Muscle of arm (tissue), 12 donors: Measurements from ENCODE around the gene ERBB4. TPM values are rescaled to one million over a fixed set of nuclear protein-coding genes. Genes with fewer than 3 reads are reported as not detected.

Experiments used
- DNase-seq: peaks from one replicate; pipeline ENCODE4 v3.0.0-alpha.2; 2013
- polyA plus RNA-seq, 12 donors: library from polyadenylated mRNA; unstranded; fragments of 120-200 nt; gene quantifications; one replicate each; pipeline ENCODE4 v1.2.1, GENCODE V29; 2013; ENCODE audit not compliant: insufficient read length in 12 of 12

ERBB4 gene
- polyA plus RNA-seq, 12 donors, result 3.1 to 16.0 (median 10.8) TPM; not detected in 1

DNA sequence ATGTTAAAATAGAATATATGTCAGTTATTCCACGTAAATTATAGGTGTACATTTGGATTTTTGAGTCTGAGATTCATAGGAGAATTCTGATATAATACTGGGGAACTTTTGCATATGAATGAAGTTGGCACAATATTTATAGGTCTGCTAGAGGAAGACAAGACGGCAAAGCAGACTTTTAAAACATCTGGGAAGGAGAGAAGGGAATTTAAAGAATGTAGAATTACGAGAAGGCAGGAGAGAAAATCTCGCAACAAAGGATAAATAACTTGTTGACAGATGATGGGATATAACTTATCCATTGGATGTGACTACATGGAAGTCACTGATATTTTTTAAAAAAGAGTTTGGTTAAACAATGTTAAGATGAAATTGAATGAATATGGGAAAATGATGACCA, 615.6 kb downstream of the ERBB4 start:
- no peak for DNase-seq

DNA sequence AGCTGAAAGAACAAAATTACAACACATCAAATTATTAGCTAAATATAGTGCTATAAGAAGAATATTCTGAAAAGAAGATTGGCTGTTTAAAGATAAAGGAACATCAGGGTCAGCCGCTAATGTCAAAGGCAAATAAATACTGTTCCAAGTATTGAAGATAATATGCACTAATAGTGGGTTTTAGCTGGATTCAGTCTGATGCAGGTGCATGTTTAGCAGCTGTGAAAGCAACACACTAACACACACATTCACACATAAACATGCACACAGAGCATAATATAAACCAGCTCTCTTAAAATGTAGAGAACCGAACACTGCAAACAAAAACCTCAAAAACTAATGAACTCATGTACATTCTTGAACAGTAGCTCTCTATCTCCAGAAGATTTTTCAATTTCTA, 634.6 kb downstream of the ERBB4 start:
- DNase-seq, result no peak

DNA sequence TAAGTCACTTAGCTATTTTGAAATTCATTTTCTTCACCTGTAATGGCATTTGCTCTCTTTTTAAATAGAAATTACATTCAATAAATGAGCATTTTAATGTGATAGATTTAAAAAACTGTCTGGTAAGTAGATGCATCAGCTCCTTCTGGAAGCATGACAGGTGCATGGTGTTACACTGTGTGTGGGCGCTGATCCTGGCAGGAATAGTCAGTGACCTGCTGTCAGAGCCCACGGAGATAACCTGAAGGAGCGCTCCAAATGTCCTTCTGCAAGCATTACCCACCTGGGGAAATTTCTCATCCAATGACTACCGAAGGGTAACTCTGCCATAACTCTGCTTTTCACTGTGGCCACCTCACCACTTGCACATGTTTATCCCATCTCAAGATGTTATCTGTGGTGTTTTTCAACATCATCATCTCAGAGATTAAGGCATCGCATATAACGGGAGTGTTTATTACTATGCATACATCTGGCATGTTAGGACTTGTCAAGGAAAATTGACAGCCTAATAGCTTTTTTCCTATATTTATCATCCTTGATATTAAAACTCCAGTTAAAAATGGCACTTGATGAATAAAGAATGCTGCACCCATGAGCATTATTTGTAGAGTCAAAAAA, 637.3 kb downstream of the ERBB4 start:
- DNase-seq, result no peak

DNA sequence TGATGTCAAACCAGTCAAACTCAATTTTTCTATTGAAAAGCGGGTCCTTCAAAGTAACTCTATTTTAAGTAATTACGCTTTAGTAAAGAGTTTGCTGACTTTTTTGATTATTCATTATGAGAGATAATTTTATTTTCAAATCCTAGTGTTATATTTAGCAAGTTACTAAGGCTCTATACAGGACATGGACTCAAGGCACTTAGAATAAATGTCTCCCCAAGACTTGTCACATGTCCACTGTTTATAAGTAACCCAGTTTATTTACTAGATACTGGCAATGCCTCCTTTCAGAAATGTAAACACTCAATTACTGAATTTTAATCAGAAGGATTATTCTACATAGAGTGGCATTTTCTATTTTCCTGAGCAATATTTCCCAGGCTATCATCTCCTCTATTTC, 638.1 kb downstream of the ERBB4 start:
- no peak for DNase-seq

DNA sequence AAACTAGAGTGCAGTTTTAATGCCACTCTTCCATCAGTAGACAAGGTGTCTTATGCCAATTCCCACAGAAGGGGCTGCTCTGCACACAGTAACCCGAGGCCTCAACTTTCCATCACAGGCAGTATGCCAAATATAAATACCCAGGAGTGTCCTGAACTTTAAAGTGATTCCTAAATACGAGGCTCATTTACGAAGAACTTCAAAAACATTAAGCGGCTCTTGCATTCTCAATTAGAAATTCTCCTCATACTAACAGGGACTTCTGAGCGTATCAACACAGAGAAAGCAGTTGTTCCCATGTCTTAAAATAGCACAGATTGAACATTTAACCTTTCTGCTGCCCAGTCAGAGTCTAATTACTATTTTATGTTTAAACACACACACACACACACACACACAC, 638.6 kb downstream of the ERBB4 start:
- peak; percentile 11 for DNase-seq

DNA sequence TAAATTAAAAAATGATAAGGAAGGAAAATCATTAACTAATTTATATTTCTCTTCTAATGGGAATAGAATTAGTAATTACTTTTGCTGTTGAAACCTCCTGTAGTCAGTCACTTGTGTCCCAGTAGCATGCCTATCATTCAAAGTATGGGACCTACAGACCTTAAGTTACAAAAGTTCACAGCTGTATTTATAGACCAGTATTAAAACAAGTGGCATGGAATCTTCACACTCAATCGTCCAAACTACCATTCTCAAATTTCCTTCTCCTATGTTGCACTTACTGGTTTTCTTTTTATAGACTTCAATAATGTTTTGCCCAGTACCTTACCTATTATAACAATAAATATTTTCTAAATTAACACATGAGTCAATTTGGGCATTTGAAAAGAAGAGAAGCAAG, 639.9 kb downstream of the ERBB4 start:
- DNase-seq, result no peak

DNA sequence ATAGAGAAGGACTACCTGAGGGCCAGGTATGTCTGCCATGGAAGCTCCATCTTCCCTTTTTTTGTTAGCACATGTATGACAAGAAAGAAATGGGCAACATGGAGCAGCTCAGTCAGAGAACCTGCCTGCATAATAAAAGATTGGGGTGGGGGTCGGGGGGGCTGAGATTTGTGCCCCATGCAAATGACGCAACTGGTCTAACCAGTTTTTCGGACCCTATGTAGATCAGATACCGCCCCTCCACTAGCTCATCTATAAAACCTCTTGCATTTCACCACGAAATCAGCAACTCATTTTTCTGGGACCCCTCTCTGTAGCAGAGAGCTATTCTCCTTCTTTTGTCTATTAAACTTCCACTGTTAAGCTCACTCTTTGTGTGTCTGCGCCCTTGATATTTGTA, 657.2 kb downstream of the ERBB4 start:
- DNase-seq, result no peak

DNA sequence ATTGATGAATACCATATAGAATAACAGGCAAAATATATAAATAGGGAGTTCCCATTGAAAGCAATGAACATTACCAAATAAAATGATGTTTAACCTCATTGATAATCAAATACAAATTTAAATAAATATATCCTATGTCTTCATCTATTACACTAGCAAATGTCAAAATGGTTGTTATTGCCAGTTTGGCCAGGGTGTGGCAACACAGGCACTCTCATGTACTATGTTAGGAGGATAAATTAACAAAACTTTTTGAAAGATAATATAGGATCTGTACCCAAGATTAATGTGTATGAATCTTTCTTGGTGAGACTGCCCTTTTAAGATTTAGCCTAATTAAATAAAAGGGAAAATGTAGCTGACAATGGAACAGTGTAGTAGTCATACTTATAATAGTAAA, 659.3 kb downstream of the ERBB4 start:
- no peak for DNase-seq

DNA sequence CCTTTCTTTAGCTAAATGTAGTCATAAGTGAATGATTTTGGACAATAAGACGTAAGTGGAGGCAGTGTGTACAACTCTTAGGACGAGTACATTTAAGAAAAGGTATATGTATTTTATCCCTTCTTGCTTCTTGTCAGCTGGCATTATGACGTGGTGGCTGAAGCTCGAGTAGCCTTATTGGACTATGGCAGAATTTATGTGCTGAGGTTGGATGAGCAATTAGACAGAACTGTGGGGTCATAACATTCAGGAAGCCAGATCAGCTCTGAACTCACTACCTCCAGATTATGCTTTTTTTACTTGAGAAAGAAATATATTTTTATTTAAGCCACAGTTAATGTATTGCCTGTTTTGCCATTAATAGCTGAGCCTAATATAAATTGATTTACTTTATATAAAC, 661.5 kb downstream of the ERBB4 start:
- DNase-seq, result no peak

DNA sequence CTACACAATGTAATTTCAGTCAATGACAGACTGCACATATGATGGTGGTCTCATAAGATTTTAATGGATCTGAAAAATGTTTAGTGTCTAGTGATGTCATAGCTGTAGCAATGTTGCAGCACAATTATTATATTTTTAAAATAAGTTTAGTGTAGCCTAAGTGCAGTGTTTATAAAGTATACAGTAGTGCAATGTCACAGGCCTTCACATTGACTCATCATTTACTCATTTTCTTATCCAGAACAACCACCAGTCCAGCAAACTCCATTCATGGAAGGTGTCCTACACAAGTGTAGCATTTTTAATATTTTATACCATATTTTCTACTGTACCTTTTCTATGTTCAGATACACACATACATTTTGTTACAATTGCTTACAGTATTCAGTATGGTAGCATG, 663.1 kb downstream of the ERBB4 start:
- DNase-seq, result no peak

DNA sequence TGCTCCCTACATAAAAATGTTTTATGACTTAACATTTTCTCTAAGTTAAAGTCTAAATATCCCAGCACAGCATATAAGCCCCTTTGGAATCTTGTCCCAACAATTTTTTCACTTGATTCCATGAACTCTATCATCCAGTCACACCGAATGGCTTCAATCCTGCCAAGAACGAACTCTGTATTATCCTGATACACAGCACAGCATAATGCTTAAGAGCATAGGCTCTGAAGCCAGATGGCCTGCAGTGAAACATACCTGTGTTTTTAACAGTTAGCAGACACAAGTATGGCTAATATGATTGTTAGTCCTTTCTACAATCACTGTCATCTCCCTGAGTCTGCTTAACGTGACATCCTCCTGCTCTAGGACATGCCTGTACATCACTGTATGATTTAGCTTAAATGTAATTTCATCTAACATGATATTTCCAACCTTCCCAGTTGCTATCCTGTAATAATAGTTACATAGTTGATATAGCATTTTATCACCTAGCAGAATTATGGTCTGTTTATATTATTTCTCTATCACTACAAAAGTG, 669.5 kb downstream of the ERBB4 start:
- no peak for DNase-seq

DNA sequence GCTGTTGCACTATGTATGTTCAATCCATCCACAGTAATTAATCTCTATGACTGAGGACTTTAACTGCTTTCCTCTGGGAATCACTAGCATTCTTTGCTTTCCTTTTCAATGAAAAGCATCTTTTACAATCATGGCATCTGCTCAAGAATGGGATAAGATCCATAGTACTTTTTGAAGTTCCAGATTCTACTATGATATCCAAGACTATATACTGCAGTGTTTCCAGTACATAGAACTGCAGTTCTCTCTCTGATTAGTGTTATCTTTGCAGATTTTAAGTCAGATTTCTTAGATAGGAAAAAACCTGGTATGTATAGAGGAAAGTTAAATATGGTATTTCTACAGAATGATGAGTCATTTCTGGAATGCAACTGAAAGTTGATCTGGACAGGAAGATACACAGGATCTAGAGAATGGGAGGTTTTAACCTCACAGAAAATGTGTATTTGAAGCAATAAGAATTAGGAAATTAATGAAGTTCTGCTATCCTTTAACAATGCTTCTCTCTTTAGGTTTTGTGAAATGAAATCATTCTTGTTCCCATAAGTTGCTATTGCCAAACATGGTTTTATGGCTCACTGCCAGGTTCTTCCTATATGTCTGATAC, 670.7 kb downstream of the ERBB4 start:
- DNase-seq, result no peak

DNA sequence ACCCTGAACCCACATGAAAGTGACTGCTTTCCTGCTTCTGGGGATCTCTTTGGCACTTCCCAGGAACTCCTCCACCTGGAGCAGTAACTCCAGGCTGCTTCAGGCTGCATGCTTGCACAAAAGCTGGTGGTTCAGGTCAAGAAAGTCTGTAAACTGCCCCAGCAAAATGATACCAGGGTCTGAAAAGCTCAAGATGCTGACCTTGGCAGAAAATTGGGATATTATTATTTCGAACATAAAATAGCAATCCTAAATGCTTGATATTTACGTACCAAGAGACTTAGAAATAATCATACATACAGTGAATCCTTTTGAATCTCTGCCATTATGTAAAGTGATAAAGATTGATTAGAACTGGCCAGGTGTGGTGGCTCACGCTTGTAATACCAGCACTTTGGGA, 674.3 kb downstream of the ERBB4 start:
- DNase-seq, result no peak

DNA sequence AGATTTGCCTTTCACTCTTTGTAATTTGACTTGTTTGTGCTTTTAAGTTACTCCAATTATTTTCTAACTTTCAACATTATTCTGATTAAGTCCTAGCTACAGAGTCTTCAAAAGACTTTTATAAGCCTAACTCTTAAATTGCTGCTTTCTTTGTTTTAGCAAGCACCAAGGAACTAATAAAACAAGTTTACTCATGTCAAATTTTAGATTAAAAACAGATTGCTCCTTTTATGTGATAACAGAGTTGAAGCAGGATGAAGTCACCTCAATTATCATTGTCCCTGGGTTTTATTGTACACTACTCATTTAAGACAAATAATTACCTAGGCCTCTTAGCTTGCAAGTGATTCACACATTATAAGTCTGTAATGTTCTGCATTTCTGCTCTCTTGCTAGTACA, 678.4 kb downstream of the ERBB4 start:
- DNase-seq, result no peak

DNA sequence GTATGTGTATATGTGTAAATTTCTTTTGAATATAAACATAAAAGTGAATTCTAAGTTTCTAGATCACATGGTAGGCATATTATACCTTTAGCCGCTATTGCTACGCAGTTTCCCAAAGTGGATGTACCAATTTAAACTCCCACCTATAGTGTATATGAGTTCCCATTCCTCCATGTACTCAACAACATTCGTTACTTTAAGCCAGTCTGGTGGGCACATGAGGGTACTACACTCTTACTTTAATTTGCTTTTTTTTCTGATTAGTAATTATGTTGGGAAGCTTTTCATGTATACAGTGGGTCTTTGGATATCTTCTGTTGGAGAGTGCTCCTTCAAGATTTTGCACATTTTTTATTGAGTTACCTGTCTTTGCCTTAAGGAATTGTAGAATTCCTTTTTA, 683.8 kb downstream of the ERBB4 start:
- no peak for DNase-seq

DNA sequence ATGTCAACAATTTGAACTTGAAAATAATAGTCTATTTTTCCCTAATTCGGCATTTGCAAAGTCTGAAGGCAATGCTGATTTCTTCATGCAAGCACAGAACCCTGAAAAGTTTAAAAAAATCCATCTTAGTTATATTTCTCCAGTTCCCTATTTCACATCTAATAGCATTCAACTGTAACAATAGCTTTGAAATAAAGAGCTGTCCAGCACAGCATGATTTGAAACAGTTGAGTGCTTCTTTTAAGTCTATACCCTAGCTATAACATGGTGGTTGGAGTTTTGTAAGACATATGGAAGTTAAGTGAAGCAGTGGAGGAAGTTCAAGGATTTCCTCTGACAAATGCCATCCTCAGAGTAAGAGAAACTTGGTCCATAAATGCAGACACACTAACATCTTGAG, 691.9 kb downstream of the ERBB4 start:
- DNase-seq, result no peak

DNA sequence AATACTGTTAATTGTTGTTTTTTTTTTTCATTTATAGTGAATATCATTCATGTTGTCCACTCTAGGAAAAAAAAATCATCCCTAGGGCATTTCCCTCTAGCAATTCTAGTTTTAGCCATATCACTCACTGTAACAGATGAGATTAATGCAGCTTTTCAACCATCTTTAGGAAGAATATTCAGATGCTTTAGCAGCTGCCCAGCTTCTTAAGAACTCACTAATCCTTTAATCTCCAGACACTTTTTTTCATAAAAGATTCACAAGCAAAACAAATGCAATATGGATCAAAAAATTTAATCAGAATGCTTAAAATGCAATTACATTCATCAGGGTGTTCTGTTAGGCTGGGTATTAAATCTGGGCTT, 692.6 kb downstream of the ERBB4 start:
- DNase-seq, result no peak

DNA sequence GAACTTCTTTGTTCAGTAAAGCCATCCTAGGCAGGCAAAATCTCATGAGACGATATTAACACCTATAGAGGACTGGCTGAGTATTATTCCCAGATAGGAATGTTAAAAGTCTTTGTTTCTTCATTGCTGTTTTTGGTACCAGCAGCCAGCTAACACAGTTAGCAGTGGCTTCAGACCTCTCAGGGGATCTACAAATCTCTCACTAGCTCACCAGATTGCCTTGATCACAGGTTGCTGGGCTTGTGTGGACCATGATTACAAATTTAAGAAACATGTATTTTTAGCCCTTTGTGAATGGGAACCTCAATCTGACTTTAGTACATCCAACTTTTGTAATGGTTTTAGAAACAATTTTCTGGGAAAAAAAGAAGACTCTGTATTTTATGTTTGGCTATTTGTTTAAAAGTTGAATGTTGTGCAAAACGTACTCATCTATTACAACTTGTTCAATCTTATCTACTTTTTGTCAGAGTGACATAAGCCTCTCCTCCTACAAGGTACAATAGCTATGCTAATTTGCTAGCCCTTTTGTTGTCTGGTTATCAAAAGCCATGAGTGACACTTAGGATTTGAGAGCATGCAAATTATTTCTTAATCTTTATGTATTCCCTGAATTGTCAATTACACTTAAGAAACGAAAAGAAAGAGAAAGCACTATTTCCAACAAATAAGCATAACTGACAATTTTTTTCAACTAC, 693.1 kb downstream of the ERBB4 start:
- no peak for DNase-seq

DNA sequence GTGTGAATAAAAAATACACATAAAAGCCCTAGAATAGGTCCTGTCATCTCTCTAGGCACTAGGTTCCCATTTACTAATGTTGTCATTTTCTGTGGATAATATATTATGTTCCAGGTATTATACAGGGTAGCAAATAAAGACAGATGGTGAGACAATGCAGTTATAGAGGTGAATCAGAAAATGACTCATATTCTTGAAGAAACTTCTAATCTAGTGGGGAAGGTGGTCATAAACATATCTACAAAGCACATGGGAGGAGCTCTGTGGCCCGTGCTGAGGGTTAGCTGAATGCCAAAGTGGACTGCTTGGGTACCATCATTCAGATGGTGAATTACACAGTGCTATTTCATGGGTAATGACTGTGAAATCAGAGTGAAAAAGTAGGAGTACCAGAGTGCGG, 700.9 kb downstream of the ERBB4 start:
- DNase-seq, result no peak

DNA sequence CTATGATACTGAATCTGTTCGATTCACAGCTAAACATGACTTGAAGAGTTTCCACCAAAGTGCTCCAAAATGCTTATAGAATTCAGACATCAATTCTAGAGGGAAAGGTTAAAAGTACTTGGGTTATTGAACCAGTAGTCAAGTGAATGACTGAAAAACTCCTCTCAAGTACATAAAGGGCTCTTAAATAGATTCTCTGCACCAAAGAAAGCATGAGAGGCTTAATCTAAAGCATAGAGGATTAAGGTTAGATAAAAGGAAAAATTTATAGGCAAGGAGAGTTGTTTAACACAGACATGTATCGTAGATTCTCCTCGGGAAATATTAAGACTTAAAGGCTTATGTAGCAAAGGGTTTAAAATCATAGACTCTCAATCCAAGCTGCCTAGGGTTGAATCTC, 701.4 kb downstream of the ERBB4 start:
- no peak for DNase-seq

DNA sequence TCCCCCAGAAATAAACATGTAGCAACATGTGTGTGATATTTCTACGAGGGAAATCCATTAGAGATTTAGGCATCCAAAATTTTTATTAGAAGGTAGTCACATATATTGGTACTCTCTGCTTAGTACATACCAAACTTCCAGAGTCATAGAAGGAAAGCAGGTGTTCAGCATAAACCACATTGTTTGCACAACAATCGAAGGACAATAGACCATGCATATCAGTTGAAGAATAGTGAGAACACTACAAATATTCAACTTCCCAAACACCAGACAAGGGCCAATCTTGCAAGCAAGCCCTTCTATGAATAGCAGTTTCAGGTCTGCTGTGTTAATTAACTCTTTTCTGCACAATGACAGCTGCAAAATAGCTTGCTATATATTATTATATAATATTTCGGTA, 702.2 kb downstream of the ERBB4 start:
- no peak for DNase-seq

DNA sequence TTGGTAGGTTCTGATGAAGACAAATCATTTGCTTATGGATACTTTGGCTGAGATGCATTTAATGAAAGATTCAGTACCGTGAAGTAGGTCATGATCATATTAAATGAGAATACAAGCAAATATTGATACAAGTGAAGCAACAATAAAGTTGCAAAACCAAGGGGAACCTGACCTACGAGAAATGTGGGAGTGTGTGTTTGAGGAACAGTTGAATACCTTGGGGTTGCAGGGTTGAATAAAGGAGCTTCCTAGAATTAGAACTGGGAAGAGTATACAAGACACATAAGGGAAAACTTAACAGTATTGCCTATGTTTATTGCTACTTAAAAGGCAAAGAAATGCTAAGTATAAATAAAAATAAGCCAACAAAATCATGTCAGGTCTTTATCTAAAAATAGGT, 702.9 kb downstream of the ERBB4 start:
- no peak for DNase-seq

DNA sequence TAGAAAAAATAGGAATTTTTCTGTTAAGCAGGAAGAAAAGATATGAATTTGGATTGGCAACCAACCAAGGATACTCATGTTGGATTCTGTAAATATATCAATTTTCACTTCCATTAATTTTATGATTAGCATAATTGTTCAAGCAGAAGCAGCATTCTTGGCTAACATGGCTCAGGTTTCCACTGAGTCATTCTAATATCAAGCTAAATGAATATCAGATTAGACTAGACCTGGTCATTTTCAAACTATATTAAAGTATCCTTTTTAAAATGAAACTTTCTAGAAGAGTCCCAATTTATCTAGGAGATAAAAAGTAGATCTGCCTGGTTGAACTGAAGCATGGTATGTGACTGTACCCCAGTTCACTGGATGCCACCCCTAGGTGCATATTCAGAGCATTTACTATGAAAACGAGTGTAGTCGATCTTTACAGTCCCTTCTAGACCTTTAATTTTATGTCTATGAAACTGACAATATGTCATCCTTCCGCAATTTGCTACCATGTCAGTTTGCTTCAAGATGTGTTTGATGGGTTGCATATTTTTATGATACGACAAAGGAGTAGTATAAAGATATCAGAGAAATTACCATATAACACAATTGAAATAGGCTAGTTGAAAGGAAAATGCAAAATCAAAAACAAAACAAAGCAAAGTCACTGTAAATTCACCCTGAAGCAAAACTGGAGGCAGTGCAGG, 704.9 kb downstream of the ERBB4 start:
- DNase-seq, result no peak
